K562 (cell line): ENCODE results near the gene ZSWIM3.

Experiments
- CTCF ChIP-seq, 3 experiments: IDR thresholded peaks in 2 of 3; conservative IDR thresholded peaks in 1 of 3; 2 replicates each; pipeline ENCODE4 v1.5.1; 2011 to 2012; ENCODE audit warnings: low read length in 3 of 3, mild to moderate bottlenecking in 3 of 3, control low read depth in 2 of 3, improper control_type of control experiment in 1 of 3, inconsistent platforms in 1 of 3, low read depth in 1 of 3, mixed read lengths in 1 of 3, moderate library complexity in 1 of 3; ENCODE audit not compliant: insufficient read depth in 2 of 3
- ELF1 ChIP-seq: fragments of 200-800 bp; sonication (Bioruptor generic); IDR thresholded peaks from 2 replicates; pipeline ENCODE4 v1.6.1; 2016; ENCODE audit warnings: missing genetic modification characterization, missing compliant biosample characterization
- KDM1A ChIP-seq, 2 experiments: fragments of 450-650 bp; IDR thresholded peaks; 2 replicates each; pipeline ENCODE4 v1.6.1; 2016; ENCODE audit warnings: mild to moderate bottlenecking in 2 of 2
- KLF13 ChIP-seq: fragments of 450-650 bp; IDR thresholded peaks from 2 replicates; pipeline ENCODE4 v1.6.1; 2016; ENCODE audit warnings: missing genetic modification characterization, low read depth, mild to moderate bottlenecking, missing compliant biosample characterization, moderate library complexity, borderline replicate concordance
- MTF1 ChIP-seq: fragments of 250-450 bp; sonication (Bioruptor Pico); IDR thresholded peaks from 2 replicates; pipeline ENCODE4 v1.9.0; 2021; ENCODE audit warnings: moderate library complexity, mild to moderate bottlenecking, inconsistent platforms, borderline replicate concordance
- NFYB ChIP-seq: IDR thresholded peaks from 2 replicates; pipeline ENCODE4 v1.6.1; 2011; ENCODE audit warnings: mild to moderate bottlenecking, moderate library complexity; ENCODE audit not compliant: insufficient read length; ENCODE audit errors: extremely low read depth
- SETDB1 ChIP-seq: IDR thresholded peaks from one replicate; pipeline ENCODE4 v1.6.1; 2012; ENCODE audit warnings: low read length, control low read depth, inconsistent platforms
- TAF1 ChIP-seq: IDR thresholded peaks from 2 replicates; pipeline ENCODE4 v1.6.1; 2011; ENCODE audit warnings: mild to moderate bottlenecking, low read length, moderate library complexity; ENCODE audit not compliant: insufficient read depth, control insufficient read depth, severe bottlenecking; ENCODE audit errors: extremely low read depth
- TCF7L2 ChIP-seq: fragments of 150-350 bp; IDR thresholded peaks from 2 replicates; pipeline ENCODE4 v1.6.1; 2016; ENCODE audit warnings: low read depth, mild to moderate bottlenecking, low read length, moderate library complexity
- ZNF239 ChIP-seq: fragments of 250-450 bp; sonication (Bioruptor Pico); IDR thresholded peaks from 2 replicates; pipeline ENCODE4 v1.4.0; 2020; ENCODE audit warnings: mild to moderate bottlenecking
- TF ChIP-seq, protein P1 (sequence below): fragments of 450-650 bp; formaldehyde crosslinking; IDR thresholded peaks from 2 replicates; pipeline ENCODE4 v1.4.0; 2020; ENCODE audit warnings: mild to moderate bottlenecking

- TF ChIP-seq, protein P1, sequence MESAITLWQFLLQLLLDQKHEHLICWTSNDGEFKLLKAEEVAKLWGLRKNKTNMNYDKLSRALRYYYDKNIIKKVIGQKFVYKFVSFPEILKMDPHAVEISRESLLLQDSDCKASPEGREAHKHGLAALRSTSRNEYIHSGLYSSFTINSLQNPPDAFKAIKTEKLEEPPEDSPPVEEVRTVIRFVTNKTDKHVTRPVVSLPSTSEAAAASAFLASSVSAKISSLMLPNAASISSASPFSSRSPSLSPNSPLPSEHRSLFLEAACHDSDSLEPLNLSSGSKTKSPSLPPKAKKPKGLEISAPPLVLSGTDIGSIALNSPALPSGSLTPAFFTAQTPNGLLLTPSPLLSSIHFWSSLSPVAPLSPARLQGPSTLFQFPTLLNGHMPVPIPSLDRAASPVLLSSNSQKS, result no peak
- TF ChIP-seq SETDB1 (no peak), TAF1 (no peak), NFYB (no peak), KLF13 (tag) (no peak), ZNF239 (CRISPR knock-in tag) (no peak), ELF1 (tag) (no peak), MTF1 (CRISPR knock-in tag) (no peak), TCF7L2 (no peak), KDM1A (IDR thresholded peaks at IDR 0.05) (no peak), CTCF (IDR thresholded peaks at IDR 0.05 in 2 of 3, conservative IDR thresholded peaks at IDR 0.05 in 1 of 3; ENCODE audit: insufficient read depth in 2 of 3, low read depth in 1 of 3, low read length in 3 of 3) (no peak)
Observed at GRCh38 chr20:45867136-45867818, 9.9 kb downstream of the ZSWIM3 start.
